GM12892 (cell line): Measurements from ENCODE around the gene MS4A4E.

Experiments
- POLR2A ChIP-seq: IDR thresholded peaks from 2 replicates; pipeline ENCODE4 v1.6.1; 2011; ENCODE audit warnings: low read depth, low read length, control low read depth
- POLR2AphosphoS5 ChIP-seq: IDR thresholded peaks from 2 replicates; pipeline ENCODE4 v1.6.1; 2011; ENCODE audit warnings: low read depth, low read length, control low read depth
- TAF1 ChIP-seq: IDR thresholded peaks from 2 replicates; pipeline ENCODE4 v1.6.1; 2011; ENCODE audit warnings: low read depth, mild to moderate bottlenecking, control low read depth, low read length, borderline replicate concordance

DNA sequence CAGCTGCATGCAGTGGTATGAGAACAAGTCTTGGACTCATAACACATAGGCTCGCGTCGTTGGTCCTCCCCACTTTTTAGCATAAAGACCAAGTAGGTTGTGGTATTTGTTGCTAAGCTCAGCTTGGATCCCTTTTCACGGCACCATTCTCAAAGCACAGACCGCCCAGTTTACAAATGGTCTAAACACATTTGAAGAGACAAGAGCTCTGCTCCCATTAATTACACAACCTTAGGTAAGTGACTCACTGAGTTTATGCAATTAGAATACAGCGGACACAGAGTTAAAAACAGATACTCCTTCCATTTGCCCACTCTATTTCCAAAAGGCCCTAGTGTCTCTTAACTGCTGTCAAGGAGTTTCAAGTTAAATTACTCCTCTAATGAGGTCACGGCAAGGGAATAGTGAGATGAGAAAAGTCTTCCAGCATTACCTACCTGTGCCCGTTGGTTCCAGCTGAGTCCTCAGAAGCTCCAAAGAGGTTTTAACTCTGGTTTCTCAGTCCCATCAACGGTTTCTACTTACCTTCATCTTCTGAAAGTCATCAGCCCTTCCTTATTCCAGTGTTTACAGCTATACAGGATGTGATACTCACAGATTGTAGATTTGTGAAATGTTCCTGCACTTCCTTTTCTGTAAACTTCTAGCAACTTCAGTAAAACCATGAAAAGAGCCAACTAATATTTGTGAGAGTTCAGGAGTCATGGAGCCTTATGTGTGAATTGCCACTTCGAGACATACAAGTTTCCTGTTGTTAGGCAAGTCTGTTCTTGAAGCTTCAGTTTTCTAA, 60.2 kb downstream of the MS4A4E start, which contains the start of gene MS4A6A:
- no peak for TF ChIP-seq POLR2A
- TF ChIP-seq POLR2AphosphoS5, result no peak
- TF ChIP-seq TAF1, result no peak
